Keratinocyte (primary cell): ENCODE measurements around the gene HERC3.

Experiments used
- EZH2 ChIP-seq: IDR thresholded peaks from one replicate; pipeline ENCODE4 v1.6.1; 2012; ENCODE audit warnings: inconsistent platforms, mild to moderate bottlenecking, low read length, moderate library complexity
- TF ChIP-seq, protein P1 (sequence below), 3 experiments: IDR thresholded peaks in 1 of 3; conservative IDR thresholded peaks in 1 of 3; optimal IDR thresholded peaks in 1 of 3; 2 replicates in 2 of 3; 3 replicates in 1 of 3; pipeline versions ENCODE3 to v1.5.1; 2011; ENCODE audit warnings: low read length in 3 of 3, mild to moderate bottlenecking in 3 of 3, moderate library complexity in 2 of 3, control low read depth in 1 of 3, inconsistent platforms in 1 of 3; ENCODE audit not compliant: insufficient read depth in 2 of 3; ENCODE audit errors: extremely low read depth in 1 of 3

DNA sequence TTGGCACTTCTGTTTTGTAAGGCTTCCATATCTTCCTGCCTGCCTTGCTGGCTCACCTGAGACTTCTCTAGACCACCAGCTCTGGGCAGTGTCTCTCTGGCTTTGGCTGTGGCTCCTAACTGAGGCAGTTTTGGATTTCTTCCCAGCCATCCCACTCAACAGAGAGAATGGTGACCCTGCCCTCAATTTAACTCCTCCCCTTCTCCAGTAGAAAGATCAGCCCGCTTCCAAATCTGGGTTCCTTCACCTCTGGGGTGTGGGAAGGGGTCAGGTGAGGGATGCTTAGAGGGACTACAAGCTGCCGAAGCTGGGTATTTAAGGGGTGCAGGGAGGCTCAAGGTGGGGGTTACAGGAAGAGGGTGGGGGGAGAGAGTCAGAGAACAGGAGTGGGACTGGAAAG is 81.6 kb downstream of the HERC3 start:
- TF ChIP-seq, protein P1, sequence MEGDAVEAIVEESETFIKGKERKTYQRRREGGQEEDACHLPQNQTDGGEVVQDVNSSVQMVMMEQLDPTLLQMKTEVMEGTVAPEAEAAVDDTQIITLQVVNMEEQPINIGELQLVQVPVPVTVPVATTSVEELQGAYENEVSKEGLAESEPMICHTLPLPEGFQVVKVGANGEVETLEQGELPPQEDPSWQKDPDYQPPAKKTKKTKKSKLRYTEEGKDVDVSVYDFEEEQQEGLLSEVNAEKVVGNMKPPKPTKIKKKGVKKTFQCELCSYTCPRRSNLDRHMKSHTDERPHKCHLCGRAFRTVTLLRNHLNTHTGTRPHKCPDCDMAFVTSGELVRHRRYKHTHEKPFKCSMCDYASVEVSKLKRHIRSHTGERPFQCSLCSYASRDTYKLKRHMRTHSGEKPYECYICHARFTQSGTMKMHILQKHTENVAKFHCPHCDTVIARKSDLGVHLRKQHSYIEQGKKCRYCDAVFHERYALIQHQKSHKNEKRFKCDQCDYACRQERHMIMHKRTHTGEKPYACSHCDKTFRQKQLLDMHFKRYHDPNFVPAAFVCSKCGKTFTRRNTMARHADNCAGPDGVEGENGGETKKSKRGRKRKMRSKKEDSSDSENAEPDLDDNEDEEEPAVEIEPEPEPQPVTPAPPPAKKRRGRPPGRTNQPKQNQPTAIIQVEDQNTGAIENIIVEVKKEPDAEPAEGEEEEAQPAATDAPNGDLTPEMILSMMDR (optimal IDR thresholded peaks at IDR 0.05 in 1 of 3, IDR thresholded peaks at IDR 0.05 in 1 of 3, conservative IDR thresholded peaks at IDR 0.05 in 1 of 3; ENCODE audit: extremely low read depth in 1 of 3, insufficient read depth in 2 of 3, low read length in 3 of 3): no peak
- no peak for TF ChIP-seq EZH2
